Occipital lobe (tissue), 2 donors: ENCODE measurements around the gene CRYGD. TPM values are rescaled to one million over a fixed set of nuclear protein-coding genes. Genes with fewer than 3 reads are reported as not detected.

Source experiments
- DNase-seq: peaks from one replicate; lab custom pipeline; 2025; lab: John Stamatoyannopoulos, UW
- total RNA-seq: library from RNA; depleted of rRNA; stranded (reverse); fragments of >200 nt; gene quantifications from one replicate; pipeline ENCODE4 v1.2.3, GENCODE V29; 2014

CRYGD gene
- total RNA-seq, 1 donor from 2014 or later, result 1.7 TPM

DNA sequence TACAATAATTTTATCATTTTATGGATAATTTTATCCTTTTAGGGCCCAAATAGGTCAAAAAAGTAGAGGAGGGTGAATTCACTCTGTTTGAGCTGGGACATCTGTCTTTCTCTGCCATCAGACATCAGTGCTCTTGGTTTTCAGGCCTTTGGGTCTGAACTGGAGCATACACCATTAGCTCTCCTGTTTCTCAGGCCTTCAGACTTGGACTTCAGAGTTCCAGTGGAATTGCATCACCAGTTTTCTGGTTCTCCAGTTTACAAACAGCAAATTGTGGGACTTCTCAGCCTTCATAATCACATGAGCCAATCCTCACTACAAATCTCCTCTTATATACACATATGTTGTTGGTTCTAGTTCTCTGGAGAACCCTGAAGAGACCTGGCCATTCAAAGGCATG, 33.9 kb downstream of the CRYGD start:
- DNase-seq, result no peak

DNA sequence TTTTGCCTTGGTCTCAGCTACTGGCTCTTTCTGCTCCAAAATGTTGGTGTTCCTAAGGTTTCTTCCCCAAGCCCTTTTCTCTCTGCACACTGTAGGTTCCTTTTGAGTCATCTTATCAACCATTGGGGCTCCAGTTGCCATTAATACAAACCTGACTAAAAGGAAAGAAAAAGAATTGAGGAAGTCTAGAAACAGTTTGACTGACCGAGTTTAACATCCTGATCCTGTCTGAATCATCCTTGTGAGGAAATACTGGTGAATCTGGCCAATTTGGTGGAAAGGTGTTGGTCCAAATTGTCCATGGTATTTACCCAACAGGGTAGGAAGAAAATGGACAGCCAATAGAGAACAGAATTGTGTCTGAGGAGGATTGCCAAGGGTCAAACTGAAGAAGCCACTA, 38.3 kb downstream of the CRYGD start:
- DNase-seq, result no peak

DNA sequence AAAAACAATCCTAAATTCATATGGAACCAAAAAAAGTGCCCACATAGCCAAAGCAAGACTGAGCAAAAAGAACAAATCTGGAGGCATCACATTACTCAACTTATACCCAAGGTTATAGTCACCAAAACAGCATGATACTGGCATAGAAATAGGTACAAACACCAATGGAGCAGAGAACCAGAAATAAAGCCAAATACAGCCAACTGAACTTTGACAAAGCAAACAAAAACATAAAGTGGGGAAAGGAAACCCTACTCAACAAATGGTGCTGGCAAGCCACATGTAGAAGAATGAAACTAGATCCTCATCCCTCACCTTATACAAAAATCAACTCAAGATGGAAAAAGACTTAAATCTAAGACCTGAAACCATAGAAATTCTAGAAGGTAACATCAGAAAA, 40.5 kb downstream of the CRYGD start:
- no peak for DNase-seq

DNA sequence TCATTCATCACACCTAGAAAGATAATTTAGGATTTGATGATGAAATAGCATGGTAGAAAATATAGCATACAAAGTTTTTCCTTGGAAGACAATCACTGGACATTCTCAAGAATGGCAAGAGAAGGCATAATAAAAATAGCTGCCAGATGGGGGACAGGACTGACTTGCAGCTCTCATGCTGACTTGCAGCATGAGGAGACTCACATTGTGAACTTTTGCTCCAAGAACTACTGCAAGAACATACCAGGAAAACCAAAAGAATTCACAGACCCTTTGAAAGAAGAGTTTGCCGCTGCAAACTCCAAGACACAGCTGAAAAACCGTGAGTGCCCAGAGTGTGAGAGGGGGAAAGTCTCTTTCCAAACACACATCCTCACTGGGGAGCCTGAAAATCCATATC, 47.0 kb downstream of the CRYGD start:
- no peak for DNase-seq

DNA sequence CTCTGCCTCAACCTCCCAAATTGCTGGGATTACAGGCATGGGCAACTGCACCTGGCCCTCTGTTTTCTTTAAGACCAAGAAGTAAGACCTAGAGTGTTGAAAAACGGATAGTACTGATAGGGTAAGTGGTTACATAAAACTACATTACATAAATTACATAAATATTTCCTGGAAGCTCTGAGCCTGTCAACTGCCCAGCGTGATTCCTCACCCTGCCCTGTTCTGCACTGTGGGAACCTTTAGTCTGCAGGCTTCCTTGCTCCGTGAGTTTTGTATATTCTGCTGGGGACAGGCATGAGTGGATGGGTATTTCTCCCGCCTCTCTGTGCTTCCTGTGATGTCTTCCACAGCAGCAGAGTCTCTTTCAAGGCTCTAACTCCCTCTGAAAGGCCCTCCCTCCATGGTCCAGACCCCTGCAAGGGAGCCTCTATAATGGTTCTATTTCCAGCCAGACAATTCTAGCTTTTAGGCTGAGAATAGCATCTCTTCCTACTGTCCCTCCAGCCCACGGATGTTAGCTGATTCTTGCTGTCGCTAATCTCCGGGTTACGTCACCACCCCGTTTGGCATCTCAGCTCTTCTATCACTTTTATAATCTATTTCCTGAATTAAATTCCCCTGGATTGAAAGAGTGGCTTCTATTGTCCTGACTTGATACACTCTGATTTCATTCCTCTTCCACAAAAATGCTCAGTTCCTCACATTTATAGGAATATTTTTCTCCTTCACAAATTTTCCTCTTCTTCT, 49.5 kb downstream of the CRYGD start:
- DNase-seq, result peak; percentile 11

DNA sequence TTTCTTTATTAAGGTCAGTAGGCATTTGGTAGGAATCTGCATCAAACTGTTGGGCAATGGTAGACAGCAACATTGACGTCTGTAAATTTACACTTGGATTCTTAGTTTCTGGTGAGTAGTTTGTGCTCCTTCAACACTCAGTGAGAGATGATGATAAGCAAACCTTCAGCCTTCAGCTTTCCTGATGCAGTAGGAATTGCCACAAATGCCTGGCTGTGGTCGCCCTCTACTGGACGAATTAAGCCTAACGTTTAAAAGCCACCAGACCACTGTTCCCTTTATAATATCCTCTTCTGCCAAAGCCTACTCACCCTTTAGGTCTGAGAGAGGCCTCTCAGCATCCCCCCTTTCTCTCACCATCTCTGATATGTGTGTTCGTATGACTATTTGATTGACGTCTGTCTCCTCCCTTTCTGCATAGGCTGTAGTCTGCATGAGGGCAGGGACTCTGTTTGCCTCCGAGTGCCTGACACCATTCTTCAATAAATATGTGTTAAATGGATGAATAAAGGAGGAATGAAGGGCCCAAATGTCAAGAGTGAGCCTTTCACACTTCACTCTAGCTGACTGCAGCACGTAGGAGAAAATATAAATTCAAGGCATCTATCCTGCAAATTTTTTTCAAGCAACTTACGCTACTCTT, 52.0 kb downstream of the CRYGD start:
- peak; percentile 18 for DNase-seq

Other genes starting within 250 kb of the CRYGD start
- gene PLEKHM3, start 99.0 kb downstream of the CRYGD start, total RNA-seq, result 50.7 TPM
- not detected for gene CRYGC, start 5.3 kb upstream of the CRYGD start, total RNA-seq
- gene CRYGB, start 21.6 kb upstream of the CRYGD start, total RNA-seq, result not detected
- gene CRYGA, start 39.1 kb upstream of the CRYGD start, total RNA-seq, result not detected
- gene C2orf80, start 65.5 kb upstream of the CRYGD start, total RNA-seq, result 28.7 TPM
- gene IDH1, start 130.5 kb upstream of the CRYGD start, total RNA-seq, result 210 TPM
- gene PIKFYVE, start 141.7 kb upstream of the CRYGD start, total RNA-seq, result 57.1 TPM